HG02798 (cell line): ENCODE measurements around the gene RNF152.

ENCODE experiments used
- ATAC-seq: cut with Tn5 transposase; IDR thresholded peaks from one replicate; pipeline ENCODE4 v1.9.1; 2021; ENCODE audit warnings: mild to moderate bottlenecking; ENCODE audit not compliant: unreplicated experiment, poor library complexity

RNF152 gene

GRCh38 chr18:61855449-61856378 lies 37.1 kb downstream of the RNF152 start:
- ATAC-seq: no peak

- ATAC-seq: no peak
Measured at GRCh38 chr18:61854578-61855448, 38.0 kb downstream of the RNF152 start.

GRCh38 chr18:61853855-61854254 lies 39.0 kb downstream of the RNF152 start:
- no peak for ATAC-seq

- ATAC-seq: no peak
Measured at GRCh38 chr18:61852496-61852895, 40.3 kb downstream of the RNF152 start.

GRCh38 chr18:61851940-61852451 lies 40.8 kb downstream of the RNF152 start:
- no peak for ATAC-seq

- no peak for ATAC-seq
Measured at GRCh38 chr18:61851279-61851678, 41.5 kb downstream of the RNF152 start.

- ATAC-seq: no peak
Measured at GRCh38 chr18:61850756-61851155, 42.1 kb downstream of the RNF152 start.

GRCh38 chr18:61847164-61847791 lies 45.5 kb downstream of the RNF152 start:
- no peak for ATAC-seq

GRCh38 chr18:61845197-61845596 lies 47.6 kb downstream of the RNF152 start:
- ATAC-seq: no peak

- no peak for ATAC-seq
Measured at GRCh38 chr18:61844726-61845125, 48.1 kb downstream of the RNF152 start.

GRCh38 chr18:61842146-61842545 lies 50.7 kb downstream of the RNF152 start:
- ATAC-seq: no peak

- no peak for ATAC-seq
Measured at GRCh38 chr18:61841706-61842105, 51.1 kb downstream of the RNF152 start.

- no peak for ATAC-seq
Measured at GRCh38 chr18:61840324-61840723, 52.5 kb downstream of the RNF152 start.

- no peak for ATAC-seq
Measured at GRCh38 chr18:61838521-61838920, 54.3 kb downstream of the RNF152 start.

GRCh38 chr18:61833978-61834377 lies 58.8 kb downstream of the RNF152 start:
- no peak for ATAC-seq

GRCh38 chr18:61833387-61833786 lies 59.4 kb downstream of the RNF152 start:
- ATAC-seq: no peak

GRCh38 chr18:61832858-61833257 lies 59.9 kb downstream of the RNF152 start:
- ATAC-seq: no peak

- no peak for ATAC-seq
Measured at GRCh38 chr18:61831071-61831470, 61.7 kb downstream of the RNF152 start.

GRCh38 chr18:61829108-61829507 lies 63.7 kb downstream of the RNF152 start:
- no peak for ATAC-seq

GRCh38 chr18:61827591-61827990 lies 65.2 kb downstream of the RNF152 start:
- no peak for ATAC-seq
